ENCODE data around the gene SEMA3E. TPM values are rescaled to one million over a fixed set of nuclear protein-coding genes. Genes with fewer than 3 reads are reported as not detected.

Gene SEMA3E
- total and polyA plus RNA-seq, 9 of the 15 experiments (the other 6 are each of a cell fraction or from before 2014, with no cell fraction given), result 0.01 to 1.4 (median 0.14) TPM; not detected in 2

DNA sequence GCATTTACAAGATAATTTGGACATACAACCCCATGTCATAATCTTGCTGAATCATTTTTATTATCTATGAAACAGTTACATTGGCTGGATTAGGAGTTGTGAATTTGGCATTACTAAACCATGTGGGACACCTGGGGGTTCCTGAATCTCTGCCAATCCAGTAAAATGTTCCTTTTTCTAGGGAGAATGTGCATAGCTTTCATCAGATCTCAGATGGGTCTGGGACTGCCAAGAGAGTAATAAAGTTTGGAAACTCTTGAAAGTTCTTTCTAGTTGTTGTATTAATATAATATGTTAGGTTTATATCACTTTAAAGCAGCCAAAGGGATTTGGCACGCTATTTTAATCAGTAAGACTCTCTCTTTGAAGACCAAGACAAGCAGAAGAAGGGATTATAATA lies 62.7 kb downstream of the SEMA3E start (continued):
- TF ChIP-seq, protein P1, sequence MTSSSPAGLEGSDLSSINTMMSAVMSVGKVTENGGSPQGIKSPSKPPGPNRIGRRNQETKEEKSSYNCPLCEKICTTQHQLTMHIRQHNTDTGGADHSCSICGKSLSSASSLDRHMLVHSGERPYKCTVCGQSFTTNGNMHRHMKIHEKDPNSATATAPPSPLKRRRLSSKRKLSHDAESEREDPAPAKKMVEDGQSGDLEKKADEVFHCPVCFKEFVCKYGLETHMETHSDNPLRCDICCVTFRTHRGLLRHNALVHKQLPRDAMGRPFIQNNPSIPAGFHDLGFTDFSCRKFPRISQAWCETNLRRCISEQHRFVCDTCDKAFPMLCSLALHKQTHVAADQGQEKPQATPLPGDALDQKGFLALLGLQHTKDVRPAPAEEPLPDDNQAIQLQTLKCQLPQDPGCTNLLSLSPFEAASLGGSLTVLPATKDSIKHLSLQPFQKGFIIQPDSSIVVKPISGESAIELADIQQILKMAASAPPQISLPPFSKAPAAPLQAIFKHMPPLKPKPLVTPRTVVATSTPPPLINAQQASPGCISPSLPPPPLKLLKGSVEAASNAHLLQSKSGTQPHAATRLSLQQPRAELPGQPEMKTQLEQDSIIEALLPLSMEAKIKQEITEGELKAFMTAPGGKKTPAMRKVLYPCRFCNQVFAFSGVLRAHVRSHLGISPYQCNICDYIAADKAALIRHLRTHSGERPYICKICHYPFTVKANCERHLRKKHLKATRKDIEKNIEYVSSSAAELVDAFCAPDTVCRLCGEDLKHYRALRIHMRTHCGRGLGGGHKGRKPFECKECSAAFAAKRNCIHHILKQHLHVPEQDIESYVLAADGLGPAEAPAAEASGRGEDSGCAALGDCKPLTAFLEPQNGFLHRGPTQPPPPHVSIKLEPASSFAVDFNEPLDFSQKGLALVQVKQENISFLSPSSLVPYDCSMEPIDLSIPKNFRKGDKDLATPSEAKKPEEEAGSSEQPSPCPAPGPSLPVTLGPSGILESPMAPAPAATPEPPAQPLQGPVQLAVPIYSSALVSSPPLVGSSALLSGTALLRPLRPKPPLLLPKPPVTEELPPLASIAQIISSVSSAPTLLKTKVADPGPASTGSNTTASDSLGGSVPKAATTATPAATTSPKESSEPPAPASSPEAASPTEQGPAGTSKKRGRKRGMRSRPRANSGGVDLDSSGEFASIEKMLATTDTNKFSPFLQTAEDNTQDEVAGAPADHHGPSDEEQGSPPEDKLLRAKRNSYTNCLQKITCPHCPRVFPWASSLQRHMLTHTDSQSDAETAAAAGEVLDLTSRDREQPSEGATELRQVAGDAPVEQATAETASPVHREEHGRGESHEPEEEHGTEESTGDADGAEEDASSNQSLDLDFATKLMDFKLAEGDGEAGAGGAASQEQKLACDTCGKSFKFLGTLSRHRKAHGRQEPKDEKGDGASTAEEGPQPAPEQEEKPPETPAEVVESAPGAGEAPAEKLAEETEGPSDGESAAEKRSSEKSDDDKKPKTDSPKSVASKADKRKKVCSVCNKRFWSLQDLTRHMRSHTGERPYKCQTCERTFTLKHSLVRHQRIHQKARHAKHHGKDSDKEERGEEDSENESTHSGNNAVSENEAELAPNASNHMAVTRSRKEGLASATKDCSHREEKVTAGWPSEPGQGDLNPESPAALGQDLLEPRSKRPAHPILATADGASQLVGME (CRISPR knock-in tag; IDR thresholded peaks at IDR 0.05), result no peak
- TF ChIP-seq EGR1 (conservative IDR thresholded peaks at IDR 0.05) (no peak), ZNF445 (CRISPR knock-in tag; IDR thresholded peaks at IDR 0.05; ENCODE audit: low read depth) (no peak), ZNF644 (tag; IDR thresholded peaks at IDR 0.05; ENCODE audit: low read depth) (no peak), SMAD1 (IDR thresholded peaks at IDR 0.05; ENCODE audit: low read depth, low read length, partially characterized antibody) (no peak), RBM17 (IDR thresholded peaks at IDR 0.05; ENCODE audit: borderline replicate concordance, low read depth, low read length) (no peak), ERF (CRISPR knock-in tag; IDR thresholded peaks at IDR 0.05) (no peak), KAT7 (CRISPR knock-in tag; IDR thresholded peaks at IDR 0.05; ENCODE audit: borderline replicate concordance) (no peak), NCOA2 (IDR thresholded peaks at IDR 0.05; ENCODE audit: partially characterized antibody in 2 of 2) (no peak), KDM1A (IDR thresholded peaks at IDR 0.05) (no peak)
- TF ChIP-seq, protein P2, sequence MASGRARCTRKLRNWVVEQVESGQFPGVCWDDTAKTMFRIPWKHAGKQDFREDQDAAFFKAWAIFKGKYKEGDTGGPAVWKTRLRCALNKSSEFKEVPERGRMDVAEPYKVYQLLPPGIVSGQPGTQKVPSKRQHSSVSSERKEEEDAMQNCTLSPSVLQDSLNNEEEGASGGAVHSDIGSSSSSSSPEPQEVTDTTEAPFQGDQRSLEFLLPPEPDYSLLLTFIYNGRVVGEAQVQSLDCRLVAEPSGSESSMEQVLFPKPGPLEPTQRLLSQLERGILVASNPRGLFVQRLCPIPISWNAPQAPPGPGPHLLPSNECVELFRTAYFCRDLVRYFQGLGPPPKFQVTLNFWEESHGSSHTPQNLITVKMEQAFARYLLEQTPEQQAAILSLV (tag; IDR thresholded peaks at IDR 0.05), result no peak
- TF ChIP-seq, protein P3, sequence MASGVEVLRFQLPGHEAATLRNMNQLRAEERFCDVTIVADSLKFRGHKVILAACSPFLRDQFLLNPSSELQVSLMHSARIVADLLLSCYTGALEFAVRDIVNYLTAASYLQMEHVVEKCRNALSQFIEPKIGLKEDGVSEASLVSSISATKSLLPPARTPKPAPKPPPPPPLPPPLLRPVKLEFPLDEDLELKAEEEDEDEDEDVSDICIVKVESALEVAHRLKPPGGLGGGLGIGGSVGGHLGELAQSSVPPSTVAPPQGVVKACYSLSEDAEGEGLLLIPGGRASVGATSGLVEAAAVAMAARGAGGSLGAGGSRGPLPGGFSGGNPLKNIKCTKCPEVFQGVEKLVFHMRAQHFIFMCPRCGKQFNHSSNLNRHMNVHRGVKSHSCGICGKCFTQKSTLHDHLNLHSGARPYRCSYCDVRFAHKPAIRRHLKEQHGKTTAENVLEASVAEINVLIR (CRISPR knock-in tag; IDR thresholded peaks at IDR 0.05), result no peak
- TF ChIP-seq, protein P4, sequence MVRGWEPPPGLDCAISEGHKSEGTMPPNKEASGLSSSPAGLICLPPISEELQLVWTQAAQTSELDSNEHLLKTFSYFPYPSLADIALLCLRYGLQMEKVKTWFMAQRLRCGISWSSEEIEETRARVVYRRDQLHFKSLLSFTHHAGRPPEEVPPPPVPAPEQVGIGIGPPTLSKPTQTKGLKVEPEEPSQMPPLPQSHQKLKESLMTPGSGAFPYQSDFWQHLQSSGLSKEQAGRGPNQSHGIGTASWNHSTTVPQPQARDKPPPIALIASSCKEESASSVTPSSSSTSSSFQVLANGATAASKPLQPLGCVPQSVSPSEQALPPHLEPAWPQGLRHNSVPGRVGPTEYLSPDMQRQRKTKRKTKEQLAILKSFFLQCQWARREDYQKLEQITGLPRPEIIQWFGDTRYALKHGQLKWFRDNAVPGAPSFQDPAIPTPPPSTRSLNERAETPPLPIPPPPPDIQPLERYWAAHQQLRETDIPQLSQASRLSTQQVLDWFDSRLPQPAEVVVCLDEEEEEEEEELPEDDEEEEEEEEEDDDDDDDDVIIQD (CRISPR knock-in tag; IDR thresholded peaks at IDR 0.05), result no peak
